GM18909 (cell line): ENCODE data around the gene PTGIS.

ENCODE experiments used
- ATAC-seq: cut with Tn5 transposase; IDR thresholded peaks from one replicate; pipeline ENCODE4 v1.9.1; 2021; ENCODE audit warnings: mild to moderate bottlenecking; ENCODE audit not compliant: unreplicated experiment, poor library complexity

Gene PTGIS

GRCh38 chr20:49478754-49479689, 88.9 kb downstream of the PTGIS start:
- no peak for ATAC-seq

GRCh38 chr20:49478266-49478665, 89.7 kb downstream of the PTGIS start:
- ATAC-seq = no peak

DNA sequence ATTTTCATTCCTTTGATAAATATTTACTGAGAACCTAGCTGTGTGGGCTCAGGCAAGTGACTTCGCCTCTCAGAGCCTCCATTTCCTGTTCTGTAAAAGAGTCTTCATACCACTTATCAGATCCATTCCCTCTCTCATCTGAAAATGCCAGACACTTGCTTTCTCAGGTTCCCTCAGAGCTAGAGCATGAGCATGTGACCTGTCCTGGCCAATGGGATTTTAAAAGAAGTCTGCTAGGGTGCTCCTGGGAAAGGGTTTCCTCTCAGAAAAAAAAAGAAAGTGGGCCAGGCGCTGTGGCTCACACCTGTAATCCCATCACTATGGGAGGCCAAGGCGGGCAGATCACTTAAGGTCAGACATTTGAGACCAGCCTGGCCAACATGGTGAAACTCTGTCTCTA, 90.7 kb downstream of the PTGIS start:
- no peak for ATAC-seq

- ATAC-seq = no peak
These were observed 92.0 kb downstream of the PTGIS start for GRCh38 chr20:49476016-49476355.

DNA sequence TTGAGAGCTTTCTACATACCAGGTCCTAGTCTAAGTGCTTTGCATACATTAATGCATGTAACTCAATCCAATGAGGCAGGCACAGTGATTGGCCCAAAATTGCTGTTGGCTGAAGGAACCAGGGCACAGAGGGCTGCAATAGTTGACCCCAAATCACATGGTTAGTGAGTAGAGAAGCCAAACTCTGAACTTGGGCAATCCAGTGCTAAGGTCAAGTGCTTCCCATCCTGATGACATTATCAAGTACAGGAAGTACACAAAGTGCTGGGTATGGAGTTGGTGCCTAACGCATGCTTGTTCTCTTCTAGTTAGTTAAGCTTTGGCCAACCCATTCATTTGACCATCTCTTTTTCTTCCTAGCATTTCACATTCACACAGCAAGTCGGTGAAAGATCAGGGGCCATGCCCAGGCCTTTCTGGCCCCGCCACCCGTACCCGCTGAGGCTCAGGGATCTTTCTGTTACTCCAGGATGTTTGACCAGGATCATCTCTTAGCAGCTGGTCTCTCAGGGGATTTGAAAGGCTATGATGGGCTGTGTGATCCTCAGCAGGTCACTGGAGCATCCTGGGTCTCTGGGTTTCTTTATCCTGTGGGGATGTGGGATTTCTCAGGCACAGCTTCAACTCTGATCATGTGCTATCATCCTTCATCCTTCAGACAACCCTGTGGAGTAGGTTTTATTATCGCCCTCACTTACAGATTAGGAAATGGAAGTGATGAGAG, 92.5 kb downstream of the PTGIS start:
- ATAC-seq = no peak

GRCh38 chr20:49471397-49471796, 96.5 kb downstream of the PTGIS start:
- no peak for ATAC-seq

DNA sequence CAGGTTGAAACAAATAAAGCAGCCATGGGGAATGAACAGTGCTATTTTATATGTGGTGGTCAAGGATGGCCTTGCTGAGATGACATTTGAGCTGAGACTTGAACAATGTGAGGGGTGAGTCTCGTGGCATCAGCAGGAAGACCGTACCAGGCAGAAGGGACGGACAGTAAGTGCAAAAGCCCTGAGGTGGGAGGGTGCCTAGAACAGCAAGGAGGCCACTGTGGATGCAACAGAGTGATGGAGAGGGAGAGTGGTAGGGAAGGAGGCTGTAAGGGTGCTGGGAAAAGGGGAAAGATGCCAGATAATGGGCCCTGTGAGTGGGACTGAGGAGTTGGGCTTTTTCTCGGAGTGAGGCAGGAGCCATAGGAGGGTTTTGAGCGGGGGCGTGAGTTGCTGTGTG, 97.0 kb downstream of the PTGIS start:
- no peak for ATAC-seq

GRCh38 chr20:49469060-49469459, 98.9 kb downstream of the PTGIS start:
- no peak for ATAC-seq

DNA sequence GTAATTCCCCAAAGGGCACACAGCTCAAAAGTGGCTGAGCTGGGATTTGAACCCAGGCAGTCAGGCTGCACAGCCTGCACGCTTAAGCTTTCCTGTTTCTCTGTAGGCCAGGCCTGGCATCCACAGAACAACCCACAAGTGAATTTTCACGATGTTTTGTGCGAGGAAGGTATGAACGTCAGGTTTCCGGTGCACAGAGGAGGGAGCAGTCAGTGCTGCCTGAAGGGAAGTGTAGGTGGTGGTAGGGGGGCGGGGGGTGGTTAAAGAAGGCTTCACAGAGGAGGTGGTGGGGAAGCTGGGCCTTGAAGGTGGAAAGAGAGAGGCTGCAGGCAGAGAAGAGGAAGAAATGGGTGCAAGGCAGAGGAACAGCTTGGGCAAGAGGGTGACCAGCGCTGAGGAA, 99.5 kb downstream of the PTGIS start:
- no peak for ATAC-seq

DNA sequence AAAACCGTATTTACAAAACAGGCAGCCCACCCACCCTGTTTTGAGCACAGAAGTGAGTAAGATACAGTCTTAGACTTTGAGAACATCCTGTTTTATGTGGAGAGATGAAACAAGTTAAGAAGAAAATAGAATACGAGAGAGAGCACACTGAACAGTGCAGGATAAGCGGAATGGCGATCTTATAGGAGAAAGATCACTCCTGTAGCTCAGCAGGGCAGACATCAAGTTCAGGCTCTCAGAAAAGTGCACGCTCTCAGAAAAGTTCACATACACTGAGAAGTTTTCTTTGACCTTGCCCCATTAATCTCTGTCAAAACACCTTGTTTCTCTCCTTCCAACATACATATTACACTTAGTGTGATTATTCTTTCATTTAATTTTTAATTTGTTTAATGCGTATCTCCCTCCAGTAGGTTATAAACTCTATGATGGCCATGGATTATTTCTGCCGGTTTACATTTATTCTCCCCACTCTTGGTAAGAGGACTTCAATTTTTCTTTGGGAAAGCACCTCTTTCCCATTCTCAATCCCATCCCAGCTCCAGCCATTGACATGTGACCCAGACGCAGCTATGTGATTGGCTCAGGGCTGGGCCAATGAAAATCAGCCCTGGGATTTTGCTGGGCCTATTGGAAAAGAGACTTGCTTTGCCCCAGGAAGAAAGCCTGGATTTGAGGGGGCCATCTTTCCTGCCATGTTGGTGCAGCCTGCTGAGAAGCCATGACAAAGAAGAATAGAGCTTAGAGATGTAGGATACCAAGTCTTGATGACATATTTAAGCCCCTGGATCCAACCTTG, 101.6 kb downstream of the PTGIS start:
- ATAC-seq = no peak

DNA sequence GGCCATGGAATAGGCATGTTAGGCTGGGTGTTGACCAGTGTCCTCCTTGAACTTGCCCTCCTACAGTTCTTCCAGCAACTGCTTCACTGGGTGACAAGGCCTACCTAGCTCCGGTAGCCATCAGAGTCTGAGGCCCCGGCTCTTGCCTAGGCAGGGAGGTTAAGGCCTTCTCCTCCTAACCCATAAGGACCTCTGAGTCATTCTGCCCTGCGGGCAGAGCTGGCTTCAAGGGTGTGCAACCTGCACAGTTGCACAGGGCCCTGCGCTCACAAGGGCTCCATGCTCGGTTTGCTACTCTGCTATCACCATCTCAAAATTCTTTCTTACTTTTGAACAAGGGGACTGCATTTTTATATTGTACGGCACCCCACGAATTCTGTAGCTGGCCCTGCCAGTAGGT, 103.4 kb downstream of the PTGIS start:
- no peak for ATAC-seq

- ATAC-seq = no peak
These were observed 105.3 kb downstream of the PTGIS start for GRCh38 chr20:49462626-49463025.

DNA sequence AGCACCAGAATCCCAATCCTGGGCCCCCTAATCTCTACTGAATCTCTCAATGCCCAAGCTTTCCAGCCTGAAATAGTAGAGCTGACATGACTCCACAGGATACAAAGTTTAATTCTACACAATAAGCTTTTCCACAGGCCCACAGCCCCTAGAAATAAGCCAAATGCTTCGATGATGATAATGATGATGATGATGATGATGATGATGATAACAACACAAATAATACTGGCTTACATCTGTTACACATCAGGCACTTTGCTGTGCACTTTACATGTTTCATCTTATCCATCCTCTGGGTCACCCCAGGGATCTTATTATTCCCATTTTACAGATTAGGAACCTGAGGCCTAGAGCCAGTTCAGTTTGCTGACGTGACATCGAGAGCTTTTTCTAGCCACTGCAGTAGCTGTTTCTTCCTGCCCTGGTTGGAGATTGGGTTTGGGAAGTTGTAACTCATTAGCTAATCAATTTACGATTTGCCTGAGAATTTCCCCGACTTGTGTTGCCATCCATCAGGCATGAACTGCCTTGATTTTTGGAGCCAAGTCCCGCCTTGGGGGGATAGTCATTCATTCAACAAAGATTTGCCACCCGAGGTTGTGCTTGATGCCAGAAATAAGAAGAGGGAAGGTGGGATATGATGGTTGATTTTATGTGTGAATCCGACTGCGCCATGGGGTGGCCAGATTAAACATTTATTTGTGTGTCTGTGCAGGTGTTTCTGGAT, 105.9 kb downstream of the PTGIS start:
- no peak for ATAC-seq

DNA sequence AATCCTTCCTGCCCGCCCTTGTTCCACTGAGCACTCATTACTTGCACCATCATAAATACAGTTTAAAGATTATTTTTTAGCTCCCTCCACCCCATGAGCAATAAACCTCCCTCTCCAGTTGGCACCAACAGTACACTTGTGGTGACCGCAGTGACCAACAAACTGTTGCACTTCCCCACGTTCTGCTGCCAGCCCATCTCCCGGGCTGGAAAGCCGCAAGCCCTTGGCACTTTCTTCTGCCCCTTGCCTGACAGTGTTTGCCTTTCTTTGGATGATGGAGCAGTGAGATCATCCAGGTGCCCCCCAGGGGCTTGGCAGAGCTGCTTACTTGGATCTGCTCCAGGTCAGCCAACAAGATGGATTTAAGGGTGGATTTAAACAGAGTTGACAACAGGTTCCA, 107.0 kb downstream of the PTGIS start:
- ATAC-seq = no peak

- no peak for ATAC-seq
These were observed 107.8 kb downstream of the PTGIS start for GRCh38 chr20:49460131-49460530.

GRCh38 chr20:49459684-49460083, 108.3 kb downstream of the PTGIS start:
- ATAC-seq = no peak

GRCh38 chr20:49457444-49457843, 110.5 kb downstream of the PTGIS start:
- no peak for ATAC-seq

- no peak for ATAC-seq
These were observed 111.3 kb downstream of the PTGIS start for GRCh38 chr20:49456646-49457045.

DNA sequence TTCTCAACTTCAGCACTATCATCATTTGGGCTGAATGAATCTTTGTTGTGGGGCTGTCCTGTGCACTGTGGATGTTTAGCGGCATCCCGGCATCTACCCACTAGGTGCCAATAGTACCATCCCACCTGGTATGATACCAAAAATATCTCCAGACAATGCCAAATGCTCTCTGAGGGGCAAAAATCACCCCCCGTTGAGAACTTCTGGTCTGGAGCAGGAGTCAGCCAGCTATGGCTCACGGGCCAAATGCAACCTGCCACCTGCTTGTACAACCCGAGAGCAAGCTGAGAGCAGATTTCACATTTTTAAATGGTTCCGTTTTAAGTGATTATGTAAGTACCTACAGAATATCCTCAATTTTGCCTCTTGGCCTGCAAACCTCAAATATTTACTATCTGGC, 112.2 kb downstream of the PTGIS start:
- ATAC-seq = no peak
